NCI-H1105 treated with DMSO at 0.1 percent for 48 hours (cell line): ENCODE measurements around the gene SLC22A17.
A peak's percentile ranks its signal among the peaks of the same experiment; 100 is the strongest.
"Not testable (repeated sequence)": the region's sequence is repeated elsewhere in the genome, so short reads cannot be mapped to it uniquely, and the experiment has no call there.

ENCODE experiments used
- DNase-seq: peaks from one replicate; lab custom pipeline; 2025; lab: John Stamatoyannopoulos, UW

Gene SLC22A17

DNA sequence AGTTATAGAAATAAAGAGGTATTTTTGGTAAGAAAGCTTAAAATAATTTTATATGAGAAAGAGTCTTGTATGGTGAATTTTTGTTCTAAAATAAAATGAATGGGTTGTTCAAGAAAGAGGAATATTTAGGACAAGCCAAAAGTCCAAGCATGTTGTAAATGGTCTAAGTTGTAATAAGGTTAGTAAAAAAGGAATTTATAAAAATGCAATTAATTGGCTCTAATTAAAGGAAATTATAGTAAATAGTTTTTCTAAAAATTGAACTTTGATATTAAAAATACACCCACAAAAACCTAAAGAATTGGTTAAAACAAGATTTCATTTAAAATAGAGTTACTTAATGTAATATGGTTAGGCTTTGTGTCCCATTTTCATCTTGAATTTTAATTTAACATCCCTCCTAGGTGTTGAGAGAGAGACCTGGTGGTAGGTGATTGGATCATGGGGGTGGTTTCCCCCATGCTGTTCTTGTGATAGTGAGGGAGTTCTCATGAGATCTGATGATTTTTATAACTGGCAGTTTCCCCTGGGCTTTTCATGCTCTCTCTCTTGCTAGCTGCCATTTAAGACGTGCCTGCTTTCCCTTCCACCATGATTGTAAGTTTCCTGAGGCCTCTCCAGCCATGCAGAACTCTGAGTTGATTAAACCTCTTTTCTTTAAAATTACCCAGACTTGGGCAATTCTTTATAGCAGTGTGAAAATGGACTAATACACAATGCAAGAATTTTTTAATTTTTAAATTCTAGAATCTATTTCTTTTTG, 13.0 kb downstream of the SLC22A17 start:
- no peak for DNase-seq

- DNase-seq, result no peak
These were observed 17.1 kb downstream of the SLC22A17 start for GRCh38 chr14:23335623-23336022.

- DNase-seq, result peak; percentile 77
These were observed 24.5 kb downstream of the SLC22A17 start for GRCh38 chr14:23327947-23328744.

DNA sequence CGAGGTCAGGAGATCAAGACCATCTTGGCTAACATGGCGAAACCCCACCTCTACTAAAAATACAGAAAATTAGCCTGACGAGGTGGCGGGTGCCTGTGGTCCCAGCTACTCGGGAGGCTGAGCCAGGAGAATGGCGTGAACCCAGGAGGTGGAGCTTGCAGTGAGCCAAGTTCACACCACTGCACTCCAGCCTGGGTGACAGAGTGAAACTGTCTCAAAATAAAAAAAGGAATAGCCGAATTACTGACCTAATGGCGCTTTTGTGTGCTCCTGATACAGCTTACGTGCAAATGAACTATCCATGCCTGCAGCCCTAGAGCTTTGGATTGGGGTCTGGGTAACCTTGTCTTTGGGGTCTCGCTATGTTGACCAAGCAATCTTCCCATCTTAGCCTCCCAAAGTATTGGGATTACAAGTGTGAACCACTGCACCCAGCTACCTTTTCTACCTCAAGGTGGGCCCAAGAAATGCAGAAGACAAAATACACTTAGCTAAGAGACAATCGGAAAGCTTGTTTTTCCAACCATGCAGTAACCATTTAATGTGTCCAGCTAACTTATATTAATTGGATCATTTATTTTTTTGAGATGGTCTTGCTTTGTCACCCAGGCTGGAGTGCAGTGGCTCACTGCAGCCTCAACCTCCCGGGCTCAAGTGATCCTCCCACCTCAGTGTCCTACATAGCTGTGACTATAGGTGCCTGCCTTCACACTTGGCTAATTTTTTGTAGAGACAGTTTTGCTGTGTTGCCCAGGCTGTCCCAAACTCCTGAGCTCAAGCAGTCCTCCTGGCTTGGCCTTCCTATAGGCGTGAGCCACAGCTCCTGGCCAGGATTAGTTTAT, 26.0 kb downstream of the SLC22A17 start:
- no peak for DNase-seq

DNA sequence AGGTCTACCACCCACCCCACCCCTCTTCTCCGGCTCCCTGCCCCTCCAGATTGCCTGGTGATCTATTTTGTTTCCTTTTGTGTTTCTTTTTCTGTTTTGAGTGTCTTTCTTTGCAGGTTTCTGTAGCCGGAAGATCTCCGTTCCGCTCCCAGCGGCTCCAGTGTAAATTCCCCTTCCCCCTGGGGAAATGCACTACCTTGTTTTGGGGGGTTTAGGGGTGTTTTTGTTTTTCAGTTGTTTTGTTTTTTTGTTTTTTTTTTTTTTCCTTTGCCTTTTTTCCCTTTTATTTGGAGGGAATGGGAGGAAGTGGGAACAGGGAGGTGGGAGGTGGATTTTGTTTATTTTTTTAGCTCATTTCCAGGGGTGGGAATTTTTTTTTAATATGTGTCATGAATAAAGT, 26.9 kb downstream of the SLC22A17 start:
- not testable (repeated sequence) for DNase-seq

GRCh38 chr14:23324993-23325392, 27.7 kb downstream of the SLC22A17 start:
- no peak for DNase-seq

- DNase-seq, result no peak
These were observed 28.2 kb downstream of the SLC22A17 start for GRCh38 chr14:23324455-23324846.

- no peak for DNase-seq
These were observed 28.7 kb downstream of the SLC22A17 start for GRCh38 chr14:23323838-23324454.

DNA sequence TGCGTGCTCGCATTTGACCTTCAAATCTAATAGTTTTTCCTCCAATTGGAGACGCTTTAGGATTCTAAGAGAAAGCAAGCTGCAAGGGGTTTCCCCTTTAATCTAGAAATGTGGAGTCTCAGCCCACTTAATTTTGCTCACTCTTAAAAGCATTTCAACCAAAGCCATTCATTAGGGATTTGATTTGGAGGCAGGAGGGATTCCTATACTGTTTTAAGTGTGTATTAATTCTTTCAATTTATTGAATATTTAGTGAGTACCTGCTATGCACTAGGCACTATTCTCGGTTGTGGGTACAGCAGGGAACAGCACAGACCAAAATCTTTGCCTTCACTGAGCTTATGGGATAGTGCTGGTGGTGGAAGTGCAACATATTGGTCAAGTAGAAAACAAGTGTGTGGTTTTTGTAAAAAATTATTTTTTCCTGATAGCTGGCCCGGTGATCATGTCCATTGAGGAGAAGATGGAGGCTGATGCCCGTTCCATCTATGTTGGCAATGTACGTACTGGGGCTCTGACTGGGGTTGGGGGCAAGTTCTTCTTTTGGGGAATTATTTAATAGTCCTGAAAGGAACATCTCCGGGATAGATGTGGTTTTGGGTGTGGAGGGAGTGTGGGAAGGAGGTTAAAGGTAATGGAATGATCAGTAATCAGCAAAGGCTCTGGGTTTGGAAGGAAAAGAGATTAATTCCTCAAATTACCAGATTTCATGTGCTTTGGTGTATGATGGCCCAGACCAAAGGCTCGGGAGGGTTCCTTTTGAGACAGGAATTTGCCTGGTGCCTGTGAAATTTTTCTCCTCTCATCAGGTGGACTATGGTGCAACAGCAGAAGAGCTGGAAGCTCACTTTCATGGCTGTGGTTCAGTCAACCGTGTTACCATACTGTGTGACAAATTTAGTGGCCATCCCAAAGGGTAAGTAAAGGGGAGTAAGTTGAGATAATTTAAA, 29.8 kb downstream of the SLC22A17 start:
- DNase-seq, result no peak

DNA sequence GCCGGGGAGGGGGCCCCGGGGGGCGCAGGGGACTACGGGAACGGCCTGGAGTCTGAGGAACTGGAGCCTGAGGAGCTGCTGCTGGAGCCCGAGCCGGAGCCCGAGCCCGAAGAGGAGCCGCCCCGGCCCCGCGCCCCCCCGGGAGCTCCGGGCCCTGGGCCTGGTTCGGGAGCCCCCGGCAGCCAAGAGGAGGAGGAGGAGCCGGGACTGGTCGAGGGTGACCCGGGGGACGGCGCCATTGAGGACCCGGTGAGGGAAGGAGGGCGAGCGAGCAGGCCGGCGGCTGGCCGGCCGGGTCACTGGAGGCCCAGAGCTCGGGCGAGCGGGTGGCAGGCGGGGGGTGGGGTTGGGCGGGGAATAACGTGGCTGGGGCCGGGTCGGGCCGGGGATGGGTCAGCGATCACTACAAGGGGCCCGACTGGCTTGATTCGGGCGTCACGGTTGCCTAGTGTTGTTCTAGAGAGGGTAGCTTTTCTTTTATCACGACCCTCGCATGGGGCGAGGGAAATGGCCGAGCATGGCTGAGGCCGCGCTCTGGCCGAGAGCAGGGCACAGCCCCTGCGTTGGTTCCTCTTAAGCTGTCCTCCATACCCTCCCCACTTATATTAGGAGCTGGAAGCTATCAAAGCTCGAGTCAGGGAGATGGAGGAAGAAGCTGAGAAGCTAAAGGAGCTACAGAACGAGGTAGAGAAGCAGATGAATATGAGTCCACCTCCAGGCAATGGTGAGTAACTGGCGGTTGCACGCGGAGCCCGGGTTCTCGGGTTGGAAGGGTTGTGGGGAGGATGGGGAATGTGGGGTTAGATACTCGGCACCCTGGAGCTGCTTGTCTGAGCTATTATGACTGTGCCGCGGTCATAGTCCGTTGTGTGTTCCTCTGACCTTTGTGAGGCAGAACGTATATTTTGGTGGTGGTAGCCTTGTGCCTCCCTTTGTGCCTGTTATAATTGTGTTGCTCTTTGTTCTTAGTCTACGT, 30.8 kb downstream of the SLC22A17 start:
- DNase-seq, result no peak

GRCh38 chr14:23320584-23321571, 31.8 kb downstream of the SLC22A17 start, which contains the start of gene PABPN1:
Gene PABPN1 (plus strand): TSS chr14:23321457. CDS start chr14:23321470, 13 bp downstream.
- peak; percentile 100 for DNase-seq

- peak; percentile 35 for DNase-seq
These were observed 32.7 kb downstream of the SLC22A17 start for GRCh38 chr14:23319746-23320583.

- no peak for DNase-seq
These were observed 36.4 kb downstream of the SLC22A17 start for GRCh38 chr14:23316300-23316699.

GRCh38 chr14:23310546-23310945, 42.1 kb downstream of the SLC22A17 start:
- no peak for DNase-seq

DNA sequence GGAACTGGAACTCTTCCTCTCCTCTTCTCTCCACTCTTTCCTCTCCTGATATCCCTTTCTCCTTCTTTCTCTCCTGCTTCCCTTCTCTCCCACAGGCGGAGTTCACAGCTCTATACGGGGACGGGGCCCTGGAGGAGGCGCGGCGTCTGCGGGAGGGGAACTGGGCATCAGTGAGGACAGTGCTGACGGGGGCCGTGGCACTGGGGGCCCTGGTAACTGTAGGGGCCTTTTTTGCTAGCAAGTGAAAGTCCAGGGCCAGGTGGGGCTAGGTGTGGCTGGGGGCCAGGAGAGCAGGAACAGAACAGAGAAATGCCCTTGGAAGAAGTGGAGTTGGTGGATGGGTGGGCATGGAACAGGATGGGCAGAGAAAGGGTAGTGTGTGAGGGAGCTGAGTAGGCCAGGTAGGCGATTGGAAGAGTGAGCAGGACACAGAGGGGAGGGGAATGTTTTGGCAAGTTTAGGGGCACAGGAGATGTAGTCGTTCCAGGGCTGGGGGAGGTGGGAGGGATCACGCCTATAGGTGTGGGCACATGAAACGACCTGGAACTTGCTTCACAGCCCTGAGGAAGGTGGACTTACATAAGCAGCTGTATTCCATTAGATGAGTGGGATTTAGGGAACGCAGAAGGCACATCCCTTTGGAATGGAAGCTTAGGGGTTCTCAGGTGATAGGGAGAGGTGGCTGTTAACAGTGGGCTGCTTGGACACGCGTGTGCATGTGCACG, 43.8 kb downstream of the SLC22A17 start:
- DNase-seq, result no peak
